ENCODE results near the gene MAB21L3.

DNA sequence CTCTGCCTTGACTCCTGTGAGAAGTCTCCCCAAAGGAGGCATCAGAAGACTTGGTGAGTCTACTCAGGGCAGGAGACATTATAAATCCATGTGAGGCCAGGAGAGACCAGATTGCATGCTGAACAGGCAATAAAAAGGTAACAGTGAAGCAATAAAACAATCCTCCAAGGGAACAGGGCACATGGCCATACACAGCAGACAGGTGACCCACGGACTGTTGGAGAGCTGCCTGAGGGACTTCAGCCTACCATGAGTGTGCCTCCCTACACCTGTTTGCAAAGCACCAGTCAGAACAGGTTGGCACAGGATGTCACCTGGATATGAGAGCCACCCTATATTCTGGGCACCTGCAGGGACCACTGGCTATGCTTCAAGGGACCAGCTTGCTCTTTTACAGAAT lies 67.6 kb downstream of the MAB21L3 start:
- no peak for TF ChIP-seq POLR2A (IDR thresholded peaks at IDR 0.05)
- TF ChIP-seq, protein P1, sequence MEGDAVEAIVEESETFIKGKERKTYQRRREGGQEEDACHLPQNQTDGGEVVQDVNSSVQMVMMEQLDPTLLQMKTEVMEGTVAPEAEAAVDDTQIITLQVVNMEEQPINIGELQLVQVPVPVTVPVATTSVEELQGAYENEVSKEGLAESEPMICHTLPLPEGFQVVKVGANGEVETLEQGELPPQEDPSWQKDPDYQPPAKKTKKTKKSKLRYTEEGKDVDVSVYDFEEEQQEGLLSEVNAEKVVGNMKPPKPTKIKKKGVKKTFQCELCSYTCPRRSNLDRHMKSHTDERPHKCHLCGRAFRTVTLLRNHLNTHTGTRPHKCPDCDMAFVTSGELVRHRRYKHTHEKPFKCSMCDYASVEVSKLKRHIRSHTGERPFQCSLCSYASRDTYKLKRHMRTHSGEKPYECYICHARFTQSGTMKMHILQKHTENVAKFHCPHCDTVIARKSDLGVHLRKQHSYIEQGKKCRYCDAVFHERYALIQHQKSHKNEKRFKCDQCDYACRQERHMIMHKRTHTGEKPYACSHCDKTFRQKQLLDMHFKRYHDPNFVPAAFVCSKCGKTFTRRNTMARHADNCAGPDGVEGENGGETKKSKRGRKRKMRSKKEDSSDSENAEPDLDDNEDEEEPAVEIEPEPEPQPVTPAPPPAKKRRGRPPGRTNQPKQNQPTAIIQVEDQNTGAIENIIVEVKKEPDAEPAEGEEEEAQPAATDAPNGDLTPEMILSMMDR (IDR thresholded peaks at IDR 0.05), result no peak

Measured in heart left ventricle (tissue), 13 donors.